Activated naive CD8-positive, alpha-beta T cell treated with anti-CD3 and anti-CD28 coated beads, Interleukin-2, amount 10 ng/mL, durations not matched to agents 7 days and 5 days (primary cell): Measurements from ENCODE around the gene NID2. TPM values are rescaled to one million over a fixed set of nuclear protein-coding genes. Genes with fewer than 3 reads are reported as not detected.

Experiments used
- ATAC-seq: fragments of 150-1000 bp; cut with Tn5 transposase; one replicate; pipeline ENCODE4 v1.10.0; 2021; ENCODE audit warnings: low read depth, moderate library complexity
- POLR2A ChIA-PET: fragments of 350-600 bp; sonication (Branson Sonifier 250); formaldehyde crosslinking; loops from one replicate; lab custom pipeline; 2021; ENCODE audit warnings: antibody characterized with exemption; lab: Charles Lee
- DNase-seq: peaks from one replicate; pipeline ENCODE4 v3.0.0; 2021
- H3K27ac Mint-ChIP-seq: one replicate; pipeline ENCODE4 v1.8.0; 2022; ENCODE audit warnings: mild to moderate bottlenecking, mixed read lengths
- H3K27me3 Mint-ChIP-seq: one replicate; pipeline ENCODE4 v1.8.0; 2022; ENCODE audit warnings: mild to moderate bottlenecking, moderate library complexity, mixed read lengths
- H3K36me3 Mint-ChIP-seq: one replicate; pipeline ENCODE4 v1.8.0; 2021; ENCODE audit warnings: mild to moderate bottlenecking, mixed read lengths
- H3K4me1 Mint-ChIP-seq: one replicate; pipeline ENCODE4 v1.8.0; 2021; ENCODE audit warnings: mixed read lengths
- H3K4me3 Mint-ChIP-seq: one replicate; pipeline ENCODE4 v1.8.0; 2022; ENCODE audit warnings: mild to moderate bottlenecking, moderate library complexity, mixed read lengths
- H3K9me3 Mint-ChIP-seq: one replicate; pipeline ENCODE4 v1.8.0; 2021; ENCODE audit warnings: mixed read lengths
- total RNA-seq, 2 experiments: library from RNA; stranded (reverse); gene quantifications; one replicate each; pipeline ENCODE4 v1.2.3, GENCODE V29; 2021

NID2 gene
- total RNA-seq, 2 experiments from 2014 or later = 0.20 to 0.36 TPM

- Mint-ChIP-seq H3K4me3 (no peak overlapping the region), H3K4me1 (no peaks in the 10 kb centered on the region), H3K9me3 (no peaks in the 10 kb centered on the region), H3K27me3 (peaks cover 22% of the 10 kb centered on the region), H3K27ac (no peak overlapping the region), H3K36me3 (no peaks in the 10 kb centered on the region)
- ATAC-seq (no peak), DNase-seq (no peak)
- POLR2A ChIA-PET = no interaction called here
Observed at GRCh38 chr14:52094546-52095271, 25.9 kb upstream of the NID2 start.

- Mint-ChIP-seq H3K36me3 (no peaks in the 10 kb centered on the region), H3K27ac (no peak overlapping the region)
Observed at GRCh38 chr14:52091928-52092327, 23.1 kb upstream of the NID2 start.

GRCh38 chr14:52090936-52091335 is 22.1 kb upstream of the NID2 start:
- H3K4me1 Mint-ChIP-seq = no peaks in the 10 kb centered on the region
- POLR2A ChIA-PET = no interaction called here
- no peak overlapping the region for H3K4me3 Mint-ChIP-seq
- DNase-seq (no peak), ATAC-seq (no peak)
- H3K27me3 Mint-ChIP-seq = peaks cover 16% of the 10 kb centered on the region
- H3K36me3 Mint-ChIP-seq = no peaks in the 10 kb centered on the region
- no peak overlapping the region for H3K27ac Mint-ChIP-seq
- no peaks in the 10 kb centered on the region for H3K9me3 Mint-ChIP-seq

More at GRCh38 chr14:52091928-52092327, 23.1 kb upstream of the NID2 start:
- peaks cover 18% of the 10 kb centered on the region for H3K27me3 Mint-ChIP-seq
- H3K9me3 Mint-ChIP-seq = no peaks in the 10 kb centered on the region
- ATAC-seq = no peak
- no peak overlapping the region for H3K4me3 Mint-ChIP-seq
- no peaks in the 10 kb centered on the region for H3K4me1 Mint-ChIP-seq
- POLR2A ChIA-PET = no interaction called here
- DNase-seq = no peak

- Mint-ChIP-seq H3K9me3 (peaks cover 3% of the 10 kb centered on the region), H3K27ac (no peak overlapping the region), H3K27me3 (peaks cover 16% of the 10 kb centered on the region), H3K36me3 (no peaks in the 10 kb centered on the region), H3K4me1 (no peaks in the 10 kb centered on the region), H3K4me3 (no peak overlapping the region)
- POLR2A ChIA-PET = no interaction called here
- no peak for ATAC-seq
- no peak for DNase-seq
Observed at GRCh38 chr14:52089218-52089617, 20.4 kb upstream of the NID2 start.

GRCh38 chr14:52086711-52087110 is 17.9 kb upstream of the NID2 start:
- Mint-ChIP-seq H3K4me3 (no peak overlapping the region), H3K9me3 (peaks cover 4% of the 10 kb centered on the region), H3K27ac (no peak overlapping the region), H3K4me1 (no peaks in the 10 kb centered on the region), H3K27me3 (peaks cover 13% of the 10 kb centered on the region), H3K36me3 (no peaks in the 10 kb centered on the region)
- POLR2A ChIA-PET = no interaction called here
- ATAC-seq (no peak), DNase-seq (no peak)

GRCh38 chr14:52082903-52083302 is 14.0 kb upstream of the NID2 start:
- ATAC-seq (no peak), DNase-seq (no peak)
- peaks cover 33% of the 10 kb centered on the region for H3K27me3 Mint-ChIP-seq
- no peak overlapping the region for H3K27ac Mint-ChIP-seq
- POLR2A ChIA-PET = interaction anchor here (1.4 kb wide), 1 partner anchor 14 kb away, joined by 5 read pairs; the partner anchor contains the start of gene NID2
- H3K4me1 Mint-ChIP-seq = no peaks in the 10 kb centered on the region
- H3K4me3 Mint-ChIP-seq = no peak overlapping the region
- H3K9me3 Mint-ChIP-seq = peaks cover 4% of the 10 kb centered on the region
- H3K36me3 Mint-ChIP-seq = no peaks in the 10 kb centered on the region

GRCh38 chr14:52081964-52082363 is 13.1 kb upstream of the NID2 start:
- no peak overlapping the region for H3K27ac Mint-ChIP-seq
- no peaks in the 10 kb centered on the region for H3K36me3 Mint-ChIP-seq
- no peak overlapping the region for H3K4me3 Mint-ChIP-seq
- peaks cover 33% of the 10 kb centered on the region for H3K27me3 Mint-ChIP-seq
- peaks cover 4% of the 10 kb centered on the region for H3K9me3 Mint-ChIP-seq
- ATAC-seq (no peak), DNase-seq (no peak)
- POLR2A ChIA-PET = no interaction called here
- H3K4me1 Mint-ChIP-seq = no peaks in the 10 kb centered on the region

GRCh38 chr14:52080808-52081755 is 12.2 kb upstream of the NID2 start:
- ATAC-seq = no peak
- POLR2A ChIA-PET = no interaction called here
- Mint-ChIP-seq H3K27me3 (peaks cover 33% of the 10 kb centered on the region), H3K4me3 (no peak overlapping the region), H3K36me3 (no peaks in the 10 kb centered on the region), H3K27ac (no peak overlapping the region), H3K4me1 (no peaks in the 10 kb centered on the region), H3K9me3 (peaks cover 4% of the 10 kb centered on the region)
- DNase-seq = no peak

GRCh38 chr14:52080158-52080800 is 11.4 kb upstream of the NID2 start:
- no peak overlapping the region for H3K4me3 Mint-ChIP-seq
- no peak for DNase-seq
- peaks cover 33% of the 10 kb centered on the region for H3K27me3 Mint-ChIP-seq
- H3K36me3 Mint-ChIP-seq = no peaks in the 10 kb centered on the region
- no peak overlapping the region for H3K27ac Mint-ChIP-seq
- H3K9me3 Mint-ChIP-seq = peaks cover 4% of the 10 kb centered on the region
- no peaks in the 10 kb centered on the region for H3K4me1 Mint-ChIP-seq
- POLR2A ChIA-PET = no interaction called here
- ATAC-seq = no peak

- POLR2A ChIA-PET = no interaction called here
- H3K27me3 Mint-ChIP-seq = peaks cover 31% of the 10 kb centered on the region
- ATAC-seq = no peak
Observed at GRCh38 chr14:52079239-52079959, 10.5 kb upstream of the NID2 start.

GRCh38 chr14:52078721-52079120 is 9.9 kb upstream of the NID2 start:
- Mint-ChIP-seq H3K4me3 (no peak overlapping the region), H3K9me3 (peaks cover 3% of the 10 kb centered on the region), H3K27me3 (peaks cover 38% of the 10 kb centered on the region), H3K36me3 (no peaks in the 10 kb centered on the region), H3K27ac (no peak overlapping the region), H3K4me1 (no peaks in the 10 kb centered on the region)
- DNase-seq = no peak
- POLR2A ChIA-PET = no interaction called here
- no peak for ATAC-seq

More at GRCh38 chr14:52079239-52079959, 10.5 kb upstream of the NID2 start:
- H3K36me3 Mint-ChIP-seq = no peaks in the 10 kb centered on the region
- H3K4me3 Mint-ChIP-seq = no peak overlapping the region
- peaks cover 4% of the 10 kb centered on the region for H3K9me3 Mint-ChIP-seq
- no peak overlapping the region for H3K27ac Mint-ChIP-seq
- no peaks in the 10 kb centered on the region for H3K4me1 Mint-ChIP-seq
- no peak for DNase-seq

- ATAC-seq = no peak
- Mint-ChIP-seq H3K9me3 (peaks cover 3% of the 10 kb centered on the region), H3K27me3 (peaks cover 37% of the 10 kb centered on the region), H3K4me1 (no peaks in the 10 kb centered on the region), H3K27ac (no peak overlapping the region), H3K36me3 (no peaks in the 10 kb centered on the region), H3K4me3 (no peak overlapping the region)
- POLR2A ChIA-PET = no interaction called here
- DNase-seq = no peak
Observed at GRCh38 chr14:52078095-52078531, 9.3 kb upstream of the NID2 start.
